HG03432 (cell line): Measurements from ENCODE around the gene PITPNM3.

Experiments
- ATAC-seq: cut with Tn5 transposase; IDR thresholded peaks from one replicate; pipeline ENCODE4 v1.9.1; 2021; ENCODE audit warnings: mild to moderate bottlenecking, moderate library complexity; ENCODE audit not compliant: unreplicated experiment

The PITPNM3 gene

GRCh38 chr17:6422654-6423241 is 133.6 kb downstream of the PITPNM3 start:
- no peak for ATAC-seq

GRCh38 chr17:6421700-6422604 is 134.4 kb downstream of the PITPNM3 start:
- ATAC-seq = no peak

GRCh38 chr17:6420173-6420641 is 136.1 kb downstream of the PITPNM3 start:
- ATAC-seq = no peak

DNA sequence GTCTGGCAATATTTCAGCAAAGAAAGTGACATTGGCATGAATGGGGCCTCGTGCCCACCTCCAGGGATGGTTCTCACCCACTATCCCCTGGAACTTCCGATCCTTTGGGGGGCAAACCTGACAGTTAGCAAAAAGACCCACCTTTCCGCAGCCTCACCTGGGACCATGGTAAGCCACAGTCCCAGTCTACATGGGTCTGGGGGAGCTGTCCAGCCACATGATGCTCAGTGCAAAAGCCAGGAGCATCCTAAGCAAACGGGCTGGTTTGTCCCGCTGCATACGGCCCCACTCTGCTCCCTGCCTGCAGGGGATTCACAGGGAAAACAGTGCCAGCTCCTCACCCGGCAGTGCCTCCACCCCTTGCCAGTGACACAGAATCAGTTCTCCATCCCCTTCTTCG is 140.7 kb downstream of the PITPNM3 start:
- no peak for ATAC-seq

GRCh38 chr17:6413065-6413464 is 143.3 kb downstream of the PITPNM3 start:
- ATAC-seq = no peak

DNA sequence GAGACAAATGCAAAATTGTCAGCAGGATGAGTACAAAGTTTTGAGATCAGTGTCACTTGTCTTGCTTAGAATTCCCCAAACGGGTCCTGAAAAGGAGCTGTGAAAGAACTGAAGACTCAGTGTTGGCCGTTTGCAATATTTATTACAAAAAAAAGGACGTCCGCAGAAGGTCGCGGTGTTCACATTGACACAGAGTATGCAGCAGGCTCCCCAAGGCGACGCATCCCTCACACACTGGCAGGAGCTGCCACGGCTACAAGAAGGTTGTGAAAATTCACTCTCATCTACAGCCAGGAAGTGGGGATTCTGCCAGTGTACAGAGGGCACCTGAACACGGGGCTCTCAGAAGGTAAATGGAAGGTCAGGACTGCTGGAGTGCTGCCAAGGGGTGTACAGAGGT is 147.6 kb downstream of the PITPNM3 start:
- ATAC-seq = no peak

- ATAC-seq = no peak
These were observed 148.1 kb downstream of the PITPNM3 start for GRCh38 chr17:6408276-6408675.

DNA sequence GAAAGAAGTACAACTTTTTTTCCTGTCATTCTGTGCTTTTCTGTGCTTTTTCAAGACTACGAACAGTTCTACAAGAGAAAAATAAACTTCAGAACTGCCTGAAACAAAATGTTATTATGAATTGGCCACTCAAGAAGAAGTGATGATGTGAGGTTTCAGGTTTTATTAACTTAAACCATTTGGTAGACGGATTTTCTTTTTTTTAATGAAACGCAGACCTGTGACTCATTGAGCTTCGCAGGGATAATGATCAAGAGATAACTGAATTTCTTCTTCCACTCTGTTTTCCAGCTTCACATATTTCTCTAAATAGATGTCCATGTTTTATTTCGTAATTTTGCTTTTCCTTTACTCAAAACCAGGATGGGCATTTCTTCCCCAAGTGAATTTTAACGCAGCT is 154.1 kb downstream of the PITPNM3 start:
- ATAC-seq = no peak
